T-helper 1 cell (primary cell): ENCODE results near the gene IRAK2.

Experiments
- DNase-seq, 5 donors: peaks; one replicate each; pipeline ENCODE4 v3.0.0-alpha.2; 2012 to 2020

IRAK2 gene

GRCh38 chr3:10285272-10286132, 120.8 kb downstream of the IRAK2 start:
- DNase-seq = no peak

- DNase-seq = no peak
Observed at GRCh38 chr3:10286133-10286524, 121.4 kb downstream of the IRAK2 start.

GRCh38 chr3:10286596-10287295, 122.0 kb downstream of the IRAK2 start:
- no peak for DNase-seq

- DNase-seq = no peak
Observed at GRCh38 chr3:10287936-10288574, 123.3 kb downstream of the IRAK2 start.

- DNase-seq = no peak
Observed at GRCh38 chr3:10288575-10288960, 123.8 kb downstream of the IRAK2 start.

- DNase-seq = no peak
Observed at GRCh38 chr3:10289077-10289476, 124.4 kb downstream of the IRAK2 start.

GRCh38 chr3:10289787-10290355, 125.2 kb downstream of the IRAK2 start:
- DNase-seq = no peak

GRCh38 chr3:10290481-10291176, 125.9 kb downstream of the IRAK2 start:
- DNase-seq = no peak

- DNase-seq = no peak
Observed at GRCh38 chr3:10291641-10292040, 126.9 kb downstream of the IRAK2 start.

- DNase-seq = peak in 1 of 5 donors; percentile 16
Observed at GRCh38 chr3:10292505-10293419, 128.0 kb downstream of the IRAK2 start, which contains the start of gene GHRL. Gene GHRL (minus strand): TSS chr3:10292947. CDS start chr3:10290180, 2,767 bp downstream.
